SU-DHL-6 (cell line): ENCODE data around the gene MCM10.

Experiments used
- EZH2phosphoT487 ChIP-seq: fragments of 200-600 bp; sonication (generic), shearing (Covaris generic); conservative IDR thresholded peaks from 2 replicates; pipeline ENCODE4 v1.6.1; 2018; ENCODE audit warnings: mild to moderate bottlenecking, antibody characterized with exemption, low read length, moderate library complexity, mixed read lengths
- TF ChIP-seq, protein P1 (sequence below): fragments of 200-600 bp; sonication (generic); IDR thresholded peaks from one replicate; pipeline ENCODE4 v1.5.1; 2017; ENCODE audit warnings: antibody characterized with exemption, mild to moderate bottlenecking, low read length, moderate library complexity; ENCODE audit not compliant: insufficient read depth, poor library complexity, severe bottlenecking

DNA sequence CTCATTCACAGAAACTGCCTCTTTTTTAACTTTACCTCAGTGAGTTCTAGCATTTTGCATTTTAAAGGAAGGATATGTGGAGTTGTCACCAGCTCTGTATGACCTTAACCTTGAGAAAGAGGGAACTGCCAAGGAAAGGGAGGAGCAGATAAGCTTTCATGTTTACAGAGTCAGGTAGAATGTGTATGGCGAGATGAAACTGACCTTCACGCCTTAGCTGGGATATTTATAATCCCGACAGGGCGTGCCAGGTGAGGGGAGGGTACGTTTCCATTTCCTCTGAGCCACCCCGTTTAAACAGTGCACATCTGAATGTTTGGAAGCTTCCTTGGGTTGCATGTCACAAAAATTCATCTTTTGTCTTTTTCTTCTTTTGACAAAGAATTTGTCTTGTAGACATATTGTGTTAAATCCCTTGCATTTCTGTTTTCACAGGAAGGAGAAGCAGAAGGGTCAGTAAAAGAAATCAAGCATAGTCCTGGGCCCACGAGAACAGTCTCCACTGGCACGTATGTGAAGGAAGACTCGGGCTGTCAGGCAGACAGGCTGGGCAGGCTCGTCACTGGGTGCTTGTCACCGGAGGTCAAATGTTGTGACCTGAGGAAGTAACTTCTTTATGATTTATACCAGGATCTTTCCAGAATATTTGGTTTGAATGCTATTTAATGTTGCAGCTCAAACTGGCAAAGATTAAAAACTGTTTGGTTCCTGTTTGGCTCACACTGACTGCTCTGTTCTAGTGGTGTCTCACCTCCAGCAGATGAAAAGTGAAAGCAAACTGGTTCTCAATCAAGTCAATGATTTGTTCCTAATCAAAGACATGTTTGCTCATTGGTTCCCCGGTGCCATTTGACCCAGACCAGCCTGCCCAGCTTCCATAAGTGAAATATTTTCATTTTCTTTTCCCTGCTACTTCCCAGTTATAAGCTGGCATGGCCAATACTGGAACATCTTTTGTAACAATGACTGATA is 45.2 kb upstream of the MCM10 start:
- TF ChIP-seq, protein P1, sequence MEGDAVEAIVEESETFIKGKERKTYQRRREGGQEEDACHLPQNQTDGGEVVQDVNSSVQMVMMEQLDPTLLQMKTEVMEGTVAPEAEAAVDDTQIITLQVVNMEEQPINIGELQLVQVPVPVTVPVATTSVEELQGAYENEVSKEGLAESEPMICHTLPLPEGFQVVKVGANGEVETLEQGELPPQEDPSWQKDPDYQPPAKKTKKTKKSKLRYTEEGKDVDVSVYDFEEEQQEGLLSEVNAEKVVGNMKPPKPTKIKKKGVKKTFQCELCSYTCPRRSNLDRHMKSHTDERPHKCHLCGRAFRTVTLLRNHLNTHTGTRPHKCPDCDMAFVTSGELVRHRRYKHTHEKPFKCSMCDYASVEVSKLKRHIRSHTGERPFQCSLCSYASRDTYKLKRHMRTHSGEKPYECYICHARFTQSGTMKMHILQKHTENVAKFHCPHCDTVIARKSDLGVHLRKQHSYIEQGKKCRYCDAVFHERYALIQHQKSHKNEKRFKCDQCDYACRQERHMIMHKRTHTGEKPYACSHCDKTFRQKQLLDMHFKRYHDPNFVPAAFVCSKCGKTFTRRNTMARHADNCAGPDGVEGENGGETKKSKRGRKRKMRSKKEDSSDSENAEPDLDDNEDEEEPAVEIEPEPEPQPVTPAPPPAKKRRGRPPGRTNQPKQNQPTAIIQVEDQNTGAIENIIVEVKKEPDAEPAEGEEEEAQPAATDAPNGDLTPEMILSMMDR, result no peak
- no peak for TF ChIP-seq EZH2phosphoT487
